BJ (cell line): ENCODE data around the gene VANGL1. TPM values are rescaled to one million over a fixed set of nuclear protein-coding genes. Genes with fewer than 3 reads are reported as not detected.

Experiments used
- CTCF ChIA-PET: fragments of 350-600 bp; formaldehyde crosslinking; extraction: SDS; loops from one replicate; lab custom pipeline; 2021; ENCODE audit warnings: antibody characterized with exemption, inconsistent platforms; lab: Yijun Ruan, JAX
- POLR2A ChIA-PET: fragments of 300-600 bp; sonication (Branson Sonifier 250); formaldehyde crosslinking; extraction: SDS; loops from one replicate; lab custom pipeline; 2021; ENCODE audit warnings: antibody characterized with exemption; lab: Charles Lee
- DNase-seq: peaks from one replicate; pipeline ENCODE4 v3.0.0-alpha.2; 2011; ENCODE audit warnings: low read depth
- H3K27me3 ChIP-seq: 2 replicates; pipeline ENCODE4 v1.6.0; 2011; ENCODE audit warnings: low read length; ENCODE audit not compliant: control insufficient read depth, insufficient read depth
- H3K36me3 ChIP-seq: 2 replicates; pipeline ENCODE4 v1.5.1; 2011; ENCODE audit warnings: low read length; ENCODE audit not compliant: control insufficient read depth, insufficient read depth
- H3K4me3 ChIP-seq: 2 replicates; pipeline ENCODE4 v1.5.1; 2011; ENCODE audit warnings: low read depth, mild to moderate bottlenecking, control low read depth, low read length
- CTCF ChIP-seq: IDR thresholded peaks from 2 replicates; pipeline ENCODE4 v1.5.1; 2011; ENCODE audit warnings: low read depth, mild to moderate bottlenecking, control low read depth, inconsistent platforms, low read length, moderate library complexity; ENCODE audit not compliant: insufficient read depth
- polyA plus RNA-seq: library from polyadenylated mRNA; depleted of rRNA; stranded (reverse); fragments of >200 nt; gene quantifications from 2 replicates; pipeline ENCODE4 v1.2.3, GENCODE V29; 2011

The VANGL1 gene
- polyA plus RNA-seq, 1 experiment, result 11.6 TPM

GRCh38 chr1:115723756-115724155 is 82.0 kb downstream of the VANGL1 start:
- ChIA-PET POLR2A (no interaction called here), CTCF (interaction anchor here (2.1 kb wide), 1 partner anchor 17 kb away, joined by 11 read pairs; no protein-coding TSS in a partner anchor)
- DNase-seq, result no peak
- H3K36me3 ChIP-seq, result no peaks in the 10 kb centered on the region
- H3K4me3 ChIP-seq, result no peak overlapping the region
- peaks cover 1% of the 10 kb centered on the region; the same call in 1 of the 2 replicates for H3K27me3 ChIP-seq
- no peak for TF ChIP-seq CTCF

- ChIA-PET POLR2A (no interaction called here), CTCF (interaction anchor here (1.2 to 2.1 kb wide), 2 partner anchors 11 to 19 kb away, joined by 3 to 11 read pairs; no protein-coding TSS in a partner anchor)
- no peak for DNase-seq
- TF ChIP-seq CTCF, result no peak
- H3K27me3 ChIP-seq, result no peaks in the 10 kb centered on the region
- H3K36me3 ChIP-seq, result no peaks in the 10 kb centered on the region
- H3K4me3 ChIP-seq, result no peak overlapping the region
Observed at GRCh38 chr1:115725600-115725999, 83.8 kb downstream of the VANGL1 start.

GRCh38 chr1:115726161-115726560 is 84.4 kb downstream of the VANGL1 start:
- Histone ChIP-seq H3K4me3 (no peak overlapping the region), H3K27me3 (no peaks in the 10 kb centered on the region), H3K36me3 (no peaks in the 10 kb centered on the region)
- no peak for TF ChIP-seq CTCF
- no peak for DNase-seq
- ChIA-PET CTCF (interaction anchor here (1.2 kb wide), 1 partner anchor 11 kb away, joined by 3 read pairs; no protein-coding TSS in a partner anchor), POLR2A (no interaction called here)

- POLR2A ChIA-PET, result no interaction called here
- H3K27me3 ChIP-seq, result no peaks in the 10 kb centered on the region
Observed at GRCh38 chr1:115726570-115726969, 84.8 kb downstream of the VANGL1 start.

More at GRCh38 chr1:115726570-115726969, 84.8 kb downstream of the VANGL1 start:
- Histone ChIP-seq H3K4me3 (no peak overlapping the region), H3K36me3 (no peaks in the 10 kb centered on the region)
- no peak for DNase-seq
- no peak for TF ChIP-seq CTCF
- CTCF ChIA-PET, result interaction anchor here (1.2 kb wide), 1 partner anchor 10 kb away, joined by 3 read pairs; no protein-coding TSS in a partner anchor
